Measurements from ENCODE around the gene TMEM101.

The TMEM101 gene

DNA sequence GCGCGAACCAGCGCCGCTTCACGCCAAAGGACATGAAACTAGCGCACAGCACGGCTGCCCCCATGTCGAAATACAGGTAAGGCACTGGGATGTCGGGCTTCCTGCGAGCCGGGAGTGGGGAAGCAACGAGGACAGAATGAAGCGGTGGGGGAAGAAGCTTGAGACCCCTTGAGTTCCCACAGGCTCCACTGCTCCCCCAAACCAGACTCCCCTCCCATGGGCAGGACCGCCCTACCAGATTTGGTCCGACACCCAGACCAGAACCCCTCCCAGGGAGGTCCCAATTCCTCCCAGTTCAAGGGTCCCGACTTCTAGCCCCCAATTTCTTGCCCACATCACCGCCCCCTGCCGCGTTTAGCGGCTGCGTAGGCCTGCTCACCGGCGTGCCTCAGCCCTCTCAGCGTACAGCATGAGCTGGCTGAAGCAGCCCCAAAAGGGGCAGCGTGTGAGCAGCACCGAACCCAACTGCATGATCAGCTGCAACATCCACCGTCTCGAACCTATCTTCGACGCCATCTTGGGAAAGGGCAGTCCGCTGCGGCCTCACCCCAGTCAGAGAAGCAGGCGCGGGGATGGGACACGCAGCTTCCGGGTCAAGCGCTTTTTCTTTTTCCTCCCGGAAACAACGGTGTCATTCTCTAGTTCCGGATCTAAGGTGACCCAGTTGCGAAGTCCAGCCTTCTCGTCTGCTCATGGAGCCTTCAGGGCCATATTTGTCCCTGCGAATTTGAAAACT, at the start of gene TMEM101:
TSS of gene TMEM101 (minus strand) at position 527 of the 736 bp plus-strand sequence. CDS start at position 516, 11 bp downstream.
- Mint-ChIP-seq H3K27ac (peak within 1 kb of the TSS; percentile 97), H3K4me3 (peak within 1 kb of the TSS; percentile 97 to 100 (median 98)), H3K9me3 (no peaks in the 10 kb centered on the region), H3K36me3 (ENCODE audit: low read depth) (peaks cover 10% of the 10 kb centered on the region), H3K27me3 (ENCODE audit: low read depth) (no peaks in the 10 kb centered on the region), H3K4me1 (peaks cover 23% of the 10 kb centered on the region)
- TF ChIP-seq, protein P1, sequence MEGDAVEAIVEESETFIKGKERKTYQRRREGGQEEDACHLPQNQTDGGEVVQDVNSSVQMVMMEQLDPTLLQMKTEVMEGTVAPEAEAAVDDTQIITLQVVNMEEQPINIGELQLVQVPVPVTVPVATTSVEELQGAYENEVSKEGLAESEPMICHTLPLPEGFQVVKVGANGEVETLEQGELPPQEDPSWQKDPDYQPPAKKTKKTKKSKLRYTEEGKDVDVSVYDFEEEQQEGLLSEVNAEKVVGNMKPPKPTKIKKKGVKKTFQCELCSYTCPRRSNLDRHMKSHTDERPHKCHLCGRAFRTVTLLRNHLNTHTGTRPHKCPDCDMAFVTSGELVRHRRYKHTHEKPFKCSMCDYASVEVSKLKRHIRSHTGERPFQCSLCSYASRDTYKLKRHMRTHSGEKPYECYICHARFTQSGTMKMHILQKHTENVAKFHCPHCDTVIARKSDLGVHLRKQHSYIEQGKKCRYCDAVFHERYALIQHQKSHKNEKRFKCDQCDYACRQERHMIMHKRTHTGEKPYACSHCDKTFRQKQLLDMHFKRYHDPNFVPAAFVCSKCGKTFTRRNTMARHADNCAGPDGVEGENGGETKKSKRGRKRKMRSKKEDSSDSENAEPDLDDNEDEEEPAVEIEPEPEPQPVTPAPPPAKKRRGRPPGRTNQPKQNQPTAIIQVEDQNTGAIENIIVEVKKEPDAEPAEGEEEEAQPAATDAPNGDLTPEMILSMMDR (IDR thresholded peaks at IDR 0.05; ENCODE audit: unreplicated experiment in 3 of 3), result no peak

DNA sequence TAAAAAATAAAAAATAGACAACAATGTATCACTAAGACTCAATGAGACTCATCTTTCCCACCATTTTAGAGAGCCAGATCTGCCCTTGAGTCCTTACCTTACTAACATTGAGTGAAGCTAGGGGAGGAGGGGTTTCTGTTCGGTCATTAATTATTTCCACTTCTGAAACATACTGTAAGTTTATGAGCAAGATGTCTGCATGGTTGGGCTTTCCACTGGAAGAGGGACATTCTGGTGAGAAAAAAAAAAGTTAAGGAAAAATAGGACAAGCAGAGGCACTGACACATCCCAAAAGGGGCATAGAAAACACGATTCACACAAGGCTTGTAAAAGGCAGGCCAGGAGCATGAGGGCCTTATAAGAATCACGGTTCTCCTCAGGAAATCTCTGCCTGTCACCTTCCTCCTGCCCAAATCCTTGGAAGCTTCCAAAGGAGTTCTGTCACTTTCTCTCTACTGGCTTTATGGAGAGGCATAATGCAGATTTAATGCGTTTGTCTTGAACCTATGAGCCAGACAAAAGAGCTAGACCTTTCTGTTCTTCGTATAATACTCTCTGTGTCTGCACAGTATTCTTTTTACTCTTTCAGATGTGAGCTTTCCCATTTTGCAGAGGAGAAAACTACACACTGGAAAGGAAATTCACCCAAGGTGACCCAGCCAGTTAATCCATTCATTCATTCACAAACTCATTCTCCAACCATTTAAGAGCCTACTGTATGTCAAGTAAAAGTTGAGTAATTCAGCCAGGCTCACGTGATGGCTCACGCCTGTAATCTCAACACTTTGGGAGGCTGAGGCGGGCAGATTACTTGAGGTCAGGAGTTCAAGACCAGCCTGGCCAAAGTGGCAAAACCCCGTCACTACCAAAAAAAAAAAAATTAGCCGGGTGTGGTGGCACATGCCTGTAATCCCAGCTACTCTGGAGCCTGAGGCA, 49.2 kb upstream of the TMEM101 start:
- Mint-ChIP-seq H3K27me3 (ENCODE audit: low read depth) (no peaks in the 10 kb centered on the region), H3K4me1 (peaks cover 33% of the 10 kb centered on the region), H3K9me3 (no peaks in the 10 kb centered on the region), H3K27ac (peak overlapping the region; percentile 62 to 81 (median 65)), H3K36me3 (ENCODE audit: low read depth) (peaks cover 40% of the 10 kb centered on the region), H3K4me3 (peak overlapping the region; percentile 69 to 83 (median 78))
- TF ChIP-seq, protein P1 (IDR thresholded peaks at IDR 0.05; ENCODE audit: unreplicated experiment in 3 of 3), result no peak

DNA sequence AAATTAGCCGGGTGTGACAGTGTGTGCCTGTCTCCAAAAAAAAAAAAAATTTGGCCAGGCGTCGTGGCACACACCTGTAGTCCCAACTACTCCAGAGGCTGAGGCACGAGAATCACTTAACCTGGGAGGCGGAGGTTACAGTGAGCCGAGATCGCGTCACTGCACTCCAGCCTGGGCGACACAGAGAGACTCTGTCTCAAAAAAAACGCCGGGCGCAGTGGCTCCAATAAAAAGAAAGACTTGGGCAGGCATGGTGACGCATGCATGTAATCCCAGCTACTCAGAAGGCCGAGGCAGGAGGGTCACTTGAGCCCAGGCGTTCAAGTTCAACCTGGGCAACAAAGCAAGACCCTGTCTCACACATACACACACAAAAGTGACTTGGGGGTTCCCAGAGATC, 48.1 kb upstream of the TMEM101 start:
- no peaks in the 10 kb centered on the region for H3K9me3 Mint-ChIP-seq
- H3K4me1 Mint-ChIP-seq, result peaks cover 29% of the 10 kb centered on the region
- H3K4me3 Mint-ChIP-seq, result no peak overlapping the region
- H3K36me3 Mint-ChIP-seq (ENCODE audit: low read depth), result peaks cover 44% of the 10 kb centered on the region
- TF ChIP-seq, protein P1 (IDR thresholded peaks at IDR 0.05; ENCODE audit: unreplicated experiment in 3 of 3), result no peak
- H3K27me3 Mint-ChIP-seq (ENCODE audit: low read depth), result no peaks in the 10 kb centered on the region
- H3K27ac Mint-ChIP-seq, result no peak overlapping the region

DNA sequence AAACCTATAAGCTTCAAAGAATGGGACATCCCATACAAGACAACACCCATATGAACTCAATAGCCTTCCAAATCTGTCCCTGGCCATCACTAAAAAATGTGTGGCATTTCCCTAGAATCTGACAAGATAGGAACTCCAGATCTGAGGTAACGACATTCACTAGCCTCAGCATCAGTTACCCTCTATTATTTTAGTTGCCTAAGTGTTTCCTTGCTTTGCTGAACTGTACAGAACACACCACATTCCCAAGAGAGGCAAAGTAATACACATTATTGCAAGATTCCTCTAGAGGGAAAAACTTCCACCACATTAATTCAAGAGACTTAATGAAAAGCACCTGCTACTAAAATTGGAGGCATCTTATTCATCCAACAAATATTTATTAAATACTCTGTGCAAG, 46.7 kb upstream of the TMEM101 start:
- H3K4me1 Mint-ChIP-seq, result peaks cover 23% of the 10 kb centered on the region
- H3K36me3 Mint-ChIP-seq (ENCODE audit: low read depth), result peaks cover 44% of the 10 kb centered on the region
- no peaks in the 10 kb centered on the region for H3K27me3 Mint-ChIP-seq (ENCODE audit: low read depth)
- H3K27ac Mint-ChIP-seq, result no peak overlapping the region
- no peak overlapping the region for H3K4me3 Mint-ChIP-seq
- TF ChIP-seq, protein P1 (IDR thresholded peaks at IDR 0.05; ENCODE audit: unreplicated experiment in 3 of 3), result no peak
- no peaks in the 10 kb centered on the region for H3K9me3 Mint-ChIP-seq

DNA sequence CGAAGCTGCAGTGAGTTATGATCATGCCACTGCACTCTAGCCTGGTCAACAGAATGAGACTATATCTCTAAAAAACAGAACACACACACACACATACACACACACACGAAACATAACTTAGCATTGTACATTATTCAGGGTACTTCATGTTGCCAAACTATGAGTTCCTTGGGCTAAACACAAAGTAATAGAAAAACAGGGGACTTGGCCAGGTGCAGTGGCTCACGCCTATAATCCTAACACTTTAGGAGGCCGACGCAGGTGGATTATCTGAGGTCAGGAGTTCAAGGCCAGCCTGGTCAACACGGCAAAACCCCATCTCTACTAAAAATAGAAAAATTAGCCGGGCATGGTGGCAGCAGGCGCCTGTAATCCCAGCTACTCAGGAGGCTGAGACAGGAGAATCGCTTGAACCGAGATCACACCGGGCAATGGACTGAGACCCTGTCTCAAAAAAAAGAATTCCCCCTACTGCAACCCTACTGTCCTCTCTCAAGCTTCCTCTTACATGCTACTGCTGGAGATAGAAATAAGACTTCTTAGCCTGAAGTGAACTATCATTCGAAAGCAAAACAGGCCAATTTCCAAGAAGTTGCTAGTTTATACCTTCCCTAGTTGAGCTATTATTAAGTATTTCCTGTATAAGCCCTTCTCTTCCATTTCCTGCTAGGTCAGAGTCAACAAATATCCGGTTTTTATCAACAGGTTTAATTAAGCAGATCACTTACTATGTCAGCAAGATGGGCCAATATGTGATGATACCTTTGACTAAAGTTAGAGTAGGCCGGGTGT, 44.5 kb upstream of the TMEM101 start:
- H3K4me3 Mint-ChIP-seq, result no peak overlapping the region
- no peak overlapping the region for H3K27ac Mint-ChIP-seq
- H3K4me1 Mint-ChIP-seq, result peaks cover 15% of the 10 kb centered on the region
- H3K27me3 Mint-ChIP-seq (ENCODE audit: low read depth), result no peaks in the 10 kb centered on the region
- peaks cover 56% of the 10 kb centered on the region for H3K36me3 Mint-ChIP-seq (ENCODE audit: low read depth)
- TF ChIP-seq, protein P1 (IDR thresholded peaks at IDR 0.05; ENCODE audit: unreplicated experiment in 3 of 3), result no peak
- H3K9me3 Mint-ChIP-seq, result no peaks in the 10 kb centered on the region

All from nephron (organoid).